Astrocyte (in vitro differentiated cells and primary cell): ENCODE results near the gene LRRTM4. TPM values are rescaled to one million over a fixed set of nuclear protein-coding genes. Genes with fewer than 3 reads are reported as not detected.

Experiments
- DNase-seq: peaks from one replicate; pipeline ENCODE4 v3.0.0-alpha.2; 2010; ENCODE audit warnings: low read depth
- FAIRE-seq: peaks from 2 replicates; lab custom pipeline; 2011; peaks lifted over from hg19 to GRCh38; lab: Jason Lieb, UNC
- H2AFZ ChIP-seq: 2 replicates; pipeline ENCODE4 v1.6.0; 2012; ENCODE audit warnings: low read depth, low read length, inconsistent platforms
- H3K27ac ChIP-seq: 2 replicates; pipeline ENCODE4 v1.5.1; 2011; ENCODE audit warnings: low read depth, low read length, inconsistent platforms
- H3K27me3 ChIP-seq: 2 replicates; pipeline ENCODE4 v1.6.0; 2011; ENCODE audit warnings: low read length, inconsistent platforms; ENCODE audit not compliant: insufficient read depth
- H3K36me3 ChIP-seq: 2 replicates; pipeline ENCODE4 v1.5.1; 2011; ENCODE audit warnings: low read length, inconsistent platforms; ENCODE audit not compliant: insufficient read depth
- H3K4me1 ChIP-seq: 2 replicates; pipeline ENCODE4 v1.5.1; 2011; ENCODE audit warnings: low read length, inconsistent platforms; ENCODE audit not compliant: insufficient read depth
- H3K4me2 ChIP-seq: 2 replicates; pipeline ENCODE4 v1.6.0; 2012; ENCODE audit warnings: low read length, inconsistent platforms
- H3K4me3 ChIP-seq: 2 replicates; pipeline ENCODE4 v1.5.1; 2011; ENCODE audit warnings: low read depth, mild to moderate bottlenecking, low read length, inconsistent platforms; ENCODE audit not compliant: insufficient read depth
- H3K79me2 ChIP-seq: 2 replicates; pipeline ENCODE4 v1.6.0; 2012; ENCODE audit warnings: mild to moderate bottlenecking, low read length, inconsistent platforms; ENCODE audit not compliant: insufficient read depth
- H3K9ac ChIP-seq: 2 replicates; pipeline ENCODE4 v1.6.0; 2012; ENCODE audit warnings: mild to moderate bottlenecking, low read length, inconsistent platforms
- H3K9me3 ChIP-seq: 2 replicates; pipeline ENCODE4 v1.5.1; 2012; ENCODE audit warnings: low read depth, mild to moderate bottlenecking, low read length, inconsistent platforms; ENCODE audit not compliant: insufficient read depth
- H4K20me1 ChIP-seq: 2 replicates; pipeline ENCODE4 v1.6.0; 2012; ENCODE audit warnings: low read length, inconsistent platforms; ENCODE audit not compliant: insufficient read depth
- H3K27ac Mint-ChIP-seq: one replicate; pipeline ENCODE4 v1.8.0; 2021; ENCODE audit warnings: mild to moderate bottlenecking, mixed read lengths; ENCODE audit not compliant: unreplicated experiment
- H3K27me3 Mint-ChIP-seq: one replicate; pipeline ENCODE4 v1.8.0; 2021; ENCODE audit warnings: low read depth, mixed read lengths; ENCODE audit not compliant: unreplicated experiment
- H3K36me3 Mint-ChIP-seq: one replicate; pipeline ENCODE4 v1.8.0; 2021; ENCODE audit warnings: low read depth, mixed read lengths; ENCODE audit not compliant: unreplicated experiment
- H3K4me1 Mint-ChIP-seq: one replicate; pipeline ENCODE4 v1.8.0; 2021; ENCODE audit warnings: low read depth, mixed read lengths; ENCODE audit not compliant: unreplicated experiment
- H3K4me3 Mint-ChIP-seq: one replicate; pipeline ENCODE4 v1.8.0; 2021; ENCODE audit warnings: mild to moderate bottlenecking, moderate library complexity, mixed read lengths; ENCODE audit not compliant: unreplicated experiment
- H3K9me3 Mint-ChIP-seq: one replicate; pipeline ENCODE4 v1.8.0; 2021; ENCODE audit warnings: mild to moderate bottlenecking, mixed read lengths; ENCODE audit not compliant: unreplicated experiment
- CTCF ChIP-seq: IDR thresholded peaks from 2 replicates; pipeline ENCODE4 v1.5.1; 2011; ENCODE audit warnings: low read depth, mild to moderate bottlenecking, inconsistent platforms, low read length, moderate library complexity; ENCODE audit not compliant: insufficient read depth
- EZH2 ChIP-seq: IDR thresholded peaks from 2 replicates; pipeline ENCODE4 v1.6.1; 2012; ENCODE audit warnings: mild to moderate bottlenecking, low read length, inconsistent platforms; ENCODE audit not compliant: insufficient read depth
- total RNA-seq: library from RNA; stranded (reverse); gene quantifications from 2 replicates; pipeline ENCODE4 v1.2.1, GENCODE V29; 2021

The LRRTM4 gene
- total RNA-seq, 1 donor from 2014 or later = 0.59 TPM

DNA sequence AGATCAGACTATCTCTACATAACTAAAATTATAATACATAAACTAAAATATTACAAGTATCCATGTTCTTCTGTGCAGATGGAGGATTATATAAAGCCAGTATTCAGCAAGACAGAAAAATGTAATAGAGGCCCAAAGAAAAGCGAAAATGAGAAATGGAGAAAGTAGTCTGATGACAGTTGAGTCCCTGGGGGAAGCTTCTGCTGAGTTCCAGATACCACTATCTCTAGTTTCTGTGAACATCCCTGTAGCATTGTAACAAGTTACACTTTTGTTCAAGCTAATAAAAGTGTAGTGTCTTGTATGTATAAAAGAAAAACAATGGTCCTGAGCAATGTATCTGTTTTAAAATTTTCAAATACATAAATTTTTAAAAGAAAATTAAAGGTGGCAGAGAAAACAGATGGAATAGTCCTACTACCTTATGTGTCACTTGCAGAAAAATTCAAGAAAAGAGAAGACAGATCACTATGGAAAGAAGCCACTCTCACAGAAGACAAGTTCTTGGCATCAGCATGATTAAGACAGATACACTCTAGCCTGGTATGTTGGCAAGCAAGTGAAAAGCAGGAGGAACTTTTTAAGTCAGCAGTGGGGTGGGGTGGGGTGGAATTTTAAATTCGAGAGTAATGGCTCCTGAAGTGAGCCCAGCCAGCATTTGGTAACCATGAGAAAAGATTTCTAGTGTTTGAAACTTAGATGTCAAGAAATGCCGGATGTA, 541.9 kb downstream of the LRRTM4 start:
- no peak for DNase-seq
- no peaks in the 10 kb centered on the region for H3K27me3 ChIP-seq
- no peak for TF ChIP-seq CTCF
- TF ChIP-seq EZH2 = no peak
- no peak overlapping the region for H3K4me2 ChIP-seq
- Mint-ChIP-seq H3K27ac (no peak overlapping the region), H3K36me3 (no peaks in the 10 kb centered on the region), H3K27me3 (no peaks in the 10 kb centered on the region), H3K4me3 (no peak overlapping the region), H3K4me1 (peaks cover 19% of the 10 kb centered on the region), H3K9me3 (no peaks in the 10 kb centered on the region)
- no peak for FAIRE-seq
- no peak overlapping the region for H2AFZ ChIP-seq
- no peak overlapping the region for H3K27ac ChIP-seq
- H3K9ac ChIP-seq = no peak overlapping the region
- no peaks in the 10 kb centered on the region for H3K79me2 ChIP-seq
- no peaks in the 10 kb centered on the region for H4K20me1 ChIP-seq
- H3K4me3 ChIP-seq = no peak overlapping the region
- H3K9me3 ChIP-seq = no peaks in the 10 kb centered on the region
- H3K36me3 ChIP-seq = no peaks in the 10 kb centered on the region
- no peaks in the 10 kb centered on the region for H3K4me1 ChIP-seq

GRCh38 chr2:76977846-76978727, 544.1 kb downstream of the LRRTM4 start:
- Histone ChIP-seq H3K9ac (no peak overlapping the region), H3K9me3 (no peaks in the 10 kb centered on the region), H3K4me3 (no peak overlapping the region), H3K27ac (no peak overlapping the region), H3K79me2 (no peaks in the 10 kb centered on the region), H3K4me2 (no peak overlapping the region), H2AFZ (no peak overlapping the region), H3K4me1 (no peaks in the 10 kb centered on the region), H4K20me1 (no peaks in the 10 kb centered on the region), H3K36me3 (no peaks in the 10 kb centered on the region), H3K27me3 (no peaks in the 10 kb centered on the region)
- H3K4me1 Mint-ChIP-seq = peaks cover 18% of the 10 kb centered on the region
- H3K4me3 Mint-ChIP-seq = no peak overlapping the region
- H3K9me3 Mint-ChIP-seq = no peaks in the 10 kb centered on the region
- DNase-seq (no peak), FAIRE-seq (no peak)
- TF ChIP-seq CTCF (no peak), EZH2 (no peak)
- no peaks in the 10 kb centered on the region for H3K36me3 Mint-ChIP-seq
- H3K27me3 Mint-ChIP-seq = no peaks in the 10 kb centered on the region
- H3K27ac Mint-ChIP-seq = peak overlapping the region; percentile 43
